ENCODE data around the gene SYNE1. TPM values are rescaled to one million over a fixed set of nuclear protein-coding genes. Genes with fewer than 3 reads are reported as not detected.

Gene SYNE1
- total and polyA plus RNA-seq, 10 donors = 27.8 to 336 (median 247) TPM

- Histone ChIP-seq H3K36me3 (peaks cover 8 to 98% (median 68%) of the 10 kb centered on the region in 6 donors), H3K27ac (no peak overlapping the region), H3K4me3 (no peak overlapping the region), H3K9me3 (no peaks in the 10 kb centered on the region), H3K4me1 (no peaks in the 10 kb centered on the region), H3K27me3 (replicated peaks in 1 of 7) (no peaks in the 10 kb centered on the region)
- intact Hi-C loops (cut with DNase I; ENCODE audit: low total_unique reads) = no loop called here
- 54 to 89% (median 80%) methylated on average over 3 of the region's 3 CpGs for WGBS, 5 donors
- DNase-seq = no peak
- TF ChIP-seq CTCF (IDR thresholded peaks at IDR 0.05 in 8 of 11, conservative IDR thresholded peaks at IDR 0.05 in 3 of 11) (no peak), POLR2AphosphoS5 (IDR thresholded peaks at IDR 0.05) (no peak), POLR2A (IDR thresholded peaks at IDR 0.05) (no peak)
Observed at GRCh38 chr6:152201120-152201519, 436.0 kb downstream of the SYNE1 start.

DNA sequence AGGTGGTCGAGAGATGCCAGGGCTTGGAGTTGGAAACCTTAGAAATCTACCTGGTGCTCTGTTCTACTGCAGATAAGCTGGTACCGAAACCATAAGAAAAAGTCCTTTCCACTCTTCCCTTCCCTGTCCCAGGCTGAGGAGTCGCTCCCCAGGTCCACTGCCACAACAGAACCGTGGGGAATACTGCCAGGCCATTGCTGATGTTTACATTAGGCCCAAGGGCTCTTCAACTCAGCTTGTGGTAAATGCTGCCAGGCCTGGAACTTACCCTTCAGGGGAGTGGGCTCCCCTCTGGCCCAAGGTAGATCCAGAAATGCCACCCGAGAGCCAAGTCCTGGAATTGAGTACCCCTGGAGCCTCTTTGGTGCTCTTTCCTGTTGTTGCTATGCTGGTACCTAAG is 441.3 kb downstream of the SYNE1 start:
- H3K36me3 ChIP-seq = peaks cover 8 to 93% (median 46%) of the 10 kb centered on the region in 6 donors
- H3K4me3 ChIP-seq = no peak overlapping the region
- DNase-seq = no peak
- intact Hi-C loops (cut with DNase I; ENCODE audit: low total_unique reads) = no loop called here
- WGBS, 5 donors = 86 to 89% (median 88%) methylated on average over 5 of the region's 5 CpGs
- TF ChIP-seq POLR2A (IDR thresholded peaks at IDR 0.05) = no peak
- no peak for TF ChIP-seq POLR2AphosphoS5 (IDR thresholded peaks at IDR 0.05)
- TF ChIP-seq CTCF (IDR thresholded peaks at IDR 0.05 in 8 of 11, conservative IDR thresholded peaks at IDR 0.05 in 3 of 11) = no peak
- no peak overlapping the region for H3K27ac ChIP-seq
- no peaks in the 10 kb centered on the region for H3K4me1 ChIP-seq
- no peaks in the 10 kb centered on the region for H3K27me3 ChIP-seq (replicated peaks in 1 of 7)
- H3K9me3 ChIP-seq = peaks cover 0 to 10% (median 3%) of the 10 kb centered on the region in 8 donors

DNA sequence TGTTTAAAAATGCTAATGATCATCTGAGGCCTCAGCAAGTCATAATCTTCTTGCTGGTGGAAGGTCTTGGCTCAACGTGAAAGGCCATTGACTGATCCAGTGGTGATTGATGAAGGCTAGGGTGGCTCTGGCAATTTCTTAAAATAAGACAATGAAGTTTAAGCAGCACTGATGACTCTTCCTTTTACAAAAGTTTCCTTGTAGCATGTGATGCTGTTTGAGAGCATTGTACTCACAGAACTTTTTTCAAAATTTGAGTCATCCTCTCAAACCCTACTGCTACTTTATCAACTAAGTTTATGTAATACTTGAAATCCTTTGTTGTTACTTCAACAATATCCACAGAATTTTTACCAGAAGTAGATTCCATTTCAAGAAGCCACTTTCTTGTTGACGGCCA is 447.4 kb downstream of the SYNE1 start:
- H3K4me1 ChIP-seq = peaks cover 3 to 25% (median 18%) of the 10 kb centered on the region in 6 donors
- TF ChIP-seq CTCF (IDR thresholded peaks at IDR 0.05 in 8 of 11, conservative IDR thresholded peaks at IDR 0.05 in 3 of 11) (no peak), POLR2AphosphoS5 (IDR thresholded peaks at IDR 0.05) (no peak), POLR2A (IDR thresholded peaks at IDR 0.05) (no peak)
- DNase-seq = no peak
- intact Hi-C loops (cut with DNase I; ENCODE audit: low total_unique reads) = no loop called here
- no peak overlapping the region for H3K4me3 ChIP-seq
- H3K27ac ChIP-seq = no peak overlapping the region
- H3K9me3 ChIP-seq = peaks cover 0 to 8% (median 3%) of the 10 kb centered on the region in 8 donors
- H3K36me3 ChIP-seq = peaks cover 0 to 89% (median 9%) of the 10 kb centered on the region in 6 donors
- H3K27me3 ChIP-seq (replicated peaks in 1 of 7) = no peaks in the 10 kb centered on the region
- WGBS, 5 donors = 84 to 96% (median 92%) methylated on average over 2 of the region's 2 CpGs

GRCh38 chr6:152188011-152188410 is 449.2 kb downstream of the SYNE1 start:
- no peak for DNase-seq
- H3K27me3 ChIP-seq (replicated peaks in 1 of 7) = no peaks in the 10 kb centered on the region
- intact Hi-C loops (cut with DNase I; ENCODE audit: low total_unique reads) = no loop called here
- no peak overlapping the region for H3K4me3 ChIP-seq
- WGBS, 5 donors = 87 to 91% (median 89%) methylated on average over 3 of the region's 3 CpGs
- peaks cover 0 to 87% (median 8%) of the 10 kb centered on the region in 6 donors for H3K36me3 ChIP-seq
- TF ChIP-seq POLR2AphosphoS5 (IDR thresholded peaks at IDR 0.05) (no peak), POLR2A (IDR thresholded peaks at IDR 0.05) (no peak), CTCF (IDR thresholded peaks at IDR 0.05 in 8 of 11, conservative IDR thresholded peaks at IDR 0.05 in 3 of 11) (no peak)
- H3K9me3 ChIP-seq = peaks cover 0 to 3% (median 0%) of the 10 kb centered on the region in 8 donors
- H3K27ac ChIP-seq = peak overlapping the region in 2 of 8 donors; percentile 85 to 93
- peaks cover 3 to 42% (median 23%) of the 10 kb centered on the region in 6 donors for H3K4me1 ChIP-seq
